ENCODE data around the gene CRYBG3.

DNA sequence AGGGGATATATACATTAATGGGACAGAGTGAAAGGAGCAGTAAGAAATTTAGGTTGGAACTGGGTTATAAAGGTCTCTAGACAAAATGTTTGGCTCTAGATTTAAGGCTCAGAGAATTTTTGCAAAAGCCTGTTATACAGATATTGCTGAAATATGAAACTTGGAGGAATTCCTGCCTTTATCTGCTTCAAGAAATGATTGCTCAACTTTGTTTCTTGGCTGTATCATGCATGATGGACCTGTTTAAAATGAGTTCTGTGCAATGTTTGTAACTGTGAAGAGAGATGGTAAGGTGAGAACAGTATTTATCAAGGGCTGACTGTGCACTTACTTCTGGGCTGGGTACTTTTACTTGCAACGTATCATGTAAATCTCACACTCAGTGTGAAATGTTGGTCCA lies 3.3 kb downstream of the CRYBG3 start:
- TF ChIP-seq, protein P1, sequence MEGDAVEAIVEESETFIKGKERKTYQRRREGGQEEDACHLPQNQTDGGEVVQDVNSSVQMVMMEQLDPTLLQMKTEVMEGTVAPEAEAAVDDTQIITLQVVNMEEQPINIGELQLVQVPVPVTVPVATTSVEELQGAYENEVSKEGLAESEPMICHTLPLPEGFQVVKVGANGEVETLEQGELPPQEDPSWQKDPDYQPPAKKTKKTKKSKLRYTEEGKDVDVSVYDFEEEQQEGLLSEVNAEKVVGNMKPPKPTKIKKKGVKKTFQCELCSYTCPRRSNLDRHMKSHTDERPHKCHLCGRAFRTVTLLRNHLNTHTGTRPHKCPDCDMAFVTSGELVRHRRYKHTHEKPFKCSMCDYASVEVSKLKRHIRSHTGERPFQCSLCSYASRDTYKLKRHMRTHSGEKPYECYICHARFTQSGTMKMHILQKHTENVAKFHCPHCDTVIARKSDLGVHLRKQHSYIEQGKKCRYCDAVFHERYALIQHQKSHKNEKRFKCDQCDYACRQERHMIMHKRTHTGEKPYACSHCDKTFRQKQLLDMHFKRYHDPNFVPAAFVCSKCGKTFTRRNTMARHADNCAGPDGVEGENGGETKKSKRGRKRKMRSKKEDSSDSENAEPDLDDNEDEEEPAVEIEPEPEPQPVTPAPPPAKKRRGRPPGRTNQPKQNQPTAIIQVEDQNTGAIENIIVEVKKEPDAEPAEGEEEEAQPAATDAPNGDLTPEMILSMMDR (IDR thresholded peaks at IDR 0.05), result no peak
- no peak for TF ChIP-seq POLR2AphosphoS5 (IDR thresholded peaks at IDR 0.05)

Data from stomach (tissue), 4 donors.